PC-9 (cell line): ENCODE results near the gene LRMDA. TPM values are rescaled to one million over a fixed set of nuclear protein-coding genes. Genes with fewer than 3 reads are reported as not detected.

ENCODE experiments used
- BruUV-seq: library from RNA; stranded (reverse); fragments of 400-500 nt; replicated peaks from 2 replicates; lab custom pipeline; 2021; lab: Mats Ljungman, UMichigan
- CTCF ChIA-PET: fragments of 300-600 bp; sonication (Branson Sonifier 250); formaldehyde crosslinking; loops from one replicate; lab custom pipeline; 2022; ENCODE audit warnings: antibody characterized with exemption; lab: Charles Lee
- POLR2A ChIA-PET: fragments of 300-600 bp; sonication (Branson Sonifier 250); formaldehyde crosslinking; loops from one replicate; lab custom pipeline; 2022; ENCODE audit warnings: antibody characterized with exemption; ENCODE audit not compliant: unreplicated experiment; lab: Charles Lee
- DNase-seq, 2 experiments: peaks; one replicate each; pipeline versions ENCODE4 v3.0.0 to v3.0.0-alpha.2; 2015 to 2022; ENCODE audit warnings: mixed read lengths in 1 of 2
- H2AFZ ChIP-seq: fragments of 200-600 bp; sonication (generic); 2 replicates; pipeline ENCODE4 v1.8.1; 2017; ENCODE audit warnings: antibody characterized with exemption
- H3F3A ChIP-seq: fragments of 200-600 bp; sonication (generic); 2 replicates; pipeline ENCODE4 v1.8.1; 2017; ENCODE audit warnings: antibody characterized with exemption, mild to moderate bottlenecking, low read depth; ENCODE audit not compliant: insufficient read depth
- H3K27ac ChIP-seq: fragments of 200-600 bp; sonication (generic); 2 replicates; pipeline ENCODE4 v1.6.1; 2016; ENCODE audit warnings: mixed run types
- H3K27me3 ChIP-seq: fragments of 200-600 bp; sonication (generic); 2 replicates; pipeline ENCODE4 v1.6.1; 2016; ENCODE audit warnings: low read depth, mixed run types; ENCODE audit not compliant: insufficient read depth
- H3K36me3 ChIP-seq: fragments of 200-600 bp; sonication (generic); 2 replicates; pipeline ENCODE4 v1.6.1; 2016; ENCODE audit warnings: low read depth, mixed run types
- H3K4me1 ChIP-seq: fragments of 200-600 bp; sonication (generic); replicated peaks from 2 replicates; pipeline ENCODE4 v1.6.1; 2016; ENCODE audit warnings: mixed run types; ENCODE audit not compliant: insufficient read depth
- H3K4me2 ChIP-seq: fragments of 200-600 bp; sonication (generic); 2 replicates; pipeline ENCODE4 v1.6.1; 2017; ENCODE audit warnings: mixed run types
- H3K4me3 ChIP-seq: fragments of 200-600 bp; sonication (generic); 2 replicates; pipeline ENCODE4 v1.6.1; 2016; ENCODE audit warnings: mixed run types
- H3K79me2 ChIP-seq: fragments of 200-600 bp; sonication (generic); 2 replicates; pipeline ENCODE4 v1.6.1; 2017; ENCODE audit warnings: low read depth, mixed run types
- H3K9me2 ChIP-seq: fragments of 200-600 bp; sonication (generic); 2 replicates; pipeline ENCODE4 v1.8.1; 2017; ENCODE audit warnings: mild to moderate bottlenecking; ENCODE audit not compliant: insufficient read depth
- H3K9me3 ChIP-seq: fragments of 200-600 bp; sonication (generic); 2 replicates; pipeline ENCODE4 v1.8.1; 2016; ENCODE audit warnings: low read depth; ENCODE audit not compliant: insufficient read depth
- H4K20me1 ChIP-seq: fragments of 200-600 bp; sonication (generic); 2 replicates; pipeline ENCODE4 v1.8.1; 2017; ENCODE audit not compliant: insufficient read depth
- EZH2 ChIP-seq: fragments of 200-600 bp; sonication (generic); IDR thresholded peaks from 2 replicates; pipeline ENCODE4 v1.8.0; 2017; ENCODE audit warnings: antibody characterized with exemption, low read depth
- intact Hi-C: fragments of 100-400 bp; cut with micrococcal nuclease; formaldehyde crosslinking; loops from one replicate; pipeline ENCODE4 v1.10.0; 2022; ENCODE audit not compliant: unreplicated experiment
- total RNA-seq: library from RNA; stranded (reverse); gene quantifications from 2 replicates; pipeline ENCODE4 v1.2.3, GENCODE V29; 2021
- TF ChIP-seq, protein P1 (sequence below): fragments of 200-600 bp; sonication (generic); conservative IDR thresholded peaks from 2 replicates; pipeline ENCODE4 v1.6.1; 2017; ENCODE audit warnings: mixed run types, antibody characterized with exemption, mild to moderate bottlenecking, moderate library complexity

The LRMDA gene
- total RNA-seq, 1 experiment from 2014 or later = not detected

DNA sequence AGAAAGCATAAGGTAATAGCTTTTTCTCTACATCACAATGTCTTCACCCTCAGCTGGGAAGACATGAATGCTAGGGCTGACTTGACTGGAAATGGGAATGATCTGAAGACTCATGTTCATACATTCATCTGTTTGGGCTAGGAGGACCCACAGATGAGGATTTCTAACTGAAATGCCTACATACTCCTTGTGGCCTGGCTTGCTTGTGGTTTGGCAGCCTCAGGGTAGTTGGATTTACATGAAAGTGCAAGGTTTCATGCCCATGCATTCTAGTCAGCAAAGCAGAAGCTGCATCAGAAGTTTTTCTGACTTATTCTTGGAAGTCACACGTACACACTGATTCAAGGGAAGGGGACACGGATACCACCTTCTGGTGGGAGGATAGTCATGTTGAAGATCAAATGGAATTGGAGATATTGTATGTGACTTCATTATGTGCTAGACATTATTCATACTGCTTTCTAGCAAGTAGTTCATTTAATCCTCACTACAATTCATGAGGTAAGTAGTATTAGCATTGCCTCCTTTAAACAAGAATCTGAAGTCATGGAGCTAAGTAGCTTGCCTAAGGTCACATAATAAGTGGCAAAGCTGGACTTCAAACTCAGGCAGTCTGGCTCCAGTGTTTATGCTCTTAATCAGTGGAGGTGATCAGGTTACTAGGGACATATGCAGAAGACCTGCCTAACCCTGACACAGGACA lies 957.0 kb downstream of the LRMDA start:
- H3K27me3 ChIP-seq = no peaks in the 10 kb centered on the region
- H3K4me2 ChIP-seq = no peak overlapping the region
- TF ChIP-seq, protein P1, sequence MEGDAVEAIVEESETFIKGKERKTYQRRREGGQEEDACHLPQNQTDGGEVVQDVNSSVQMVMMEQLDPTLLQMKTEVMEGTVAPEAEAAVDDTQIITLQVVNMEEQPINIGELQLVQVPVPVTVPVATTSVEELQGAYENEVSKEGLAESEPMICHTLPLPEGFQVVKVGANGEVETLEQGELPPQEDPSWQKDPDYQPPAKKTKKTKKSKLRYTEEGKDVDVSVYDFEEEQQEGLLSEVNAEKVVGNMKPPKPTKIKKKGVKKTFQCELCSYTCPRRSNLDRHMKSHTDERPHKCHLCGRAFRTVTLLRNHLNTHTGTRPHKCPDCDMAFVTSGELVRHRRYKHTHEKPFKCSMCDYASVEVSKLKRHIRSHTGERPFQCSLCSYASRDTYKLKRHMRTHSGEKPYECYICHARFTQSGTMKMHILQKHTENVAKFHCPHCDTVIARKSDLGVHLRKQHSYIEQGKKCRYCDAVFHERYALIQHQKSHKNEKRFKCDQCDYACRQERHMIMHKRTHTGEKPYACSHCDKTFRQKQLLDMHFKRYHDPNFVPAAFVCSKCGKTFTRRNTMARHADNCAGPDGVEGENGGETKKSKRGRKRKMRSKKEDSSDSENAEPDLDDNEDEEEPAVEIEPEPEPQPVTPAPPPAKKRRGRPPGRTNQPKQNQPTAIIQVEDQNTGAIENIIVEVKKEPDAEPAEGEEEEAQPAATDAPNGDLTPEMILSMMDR = no peak
- TF ChIP-seq EZH2 = no peak
- DNase-seq = no peak
- BruUV-seq = no TSS peak
- no peaks in the 10 kb centered on the region for H3K9me3 ChIP-seq
- H2AFZ ChIP-seq = no peak overlapping the region
- ChIA-PET CTCF (no interaction called here), POLR2A (no interaction called here)
- no peaks in the 10 kb centered on the region for H3K4me1 ChIP-seq
- H3K4me3 ChIP-seq = no peak overlapping the region
- no peaks in the 10 kb centered on the region for H3F3A ChIP-seq
- no peaks in the 10 kb centered on the region for H3K9me2 ChIP-seq
- H3K79me2 ChIP-seq = no peaks in the 10 kb centered on the region
- intact Hi-C loops = no loop called here
- no peaks in the 10 kb centered on the region for H3K36me3 ChIP-seq
- H3K27ac ChIP-seq = no peak overlapping the region
- no peaks in the 10 kb centered on the region for H4K20me1 ChIP-seq

DNA sequence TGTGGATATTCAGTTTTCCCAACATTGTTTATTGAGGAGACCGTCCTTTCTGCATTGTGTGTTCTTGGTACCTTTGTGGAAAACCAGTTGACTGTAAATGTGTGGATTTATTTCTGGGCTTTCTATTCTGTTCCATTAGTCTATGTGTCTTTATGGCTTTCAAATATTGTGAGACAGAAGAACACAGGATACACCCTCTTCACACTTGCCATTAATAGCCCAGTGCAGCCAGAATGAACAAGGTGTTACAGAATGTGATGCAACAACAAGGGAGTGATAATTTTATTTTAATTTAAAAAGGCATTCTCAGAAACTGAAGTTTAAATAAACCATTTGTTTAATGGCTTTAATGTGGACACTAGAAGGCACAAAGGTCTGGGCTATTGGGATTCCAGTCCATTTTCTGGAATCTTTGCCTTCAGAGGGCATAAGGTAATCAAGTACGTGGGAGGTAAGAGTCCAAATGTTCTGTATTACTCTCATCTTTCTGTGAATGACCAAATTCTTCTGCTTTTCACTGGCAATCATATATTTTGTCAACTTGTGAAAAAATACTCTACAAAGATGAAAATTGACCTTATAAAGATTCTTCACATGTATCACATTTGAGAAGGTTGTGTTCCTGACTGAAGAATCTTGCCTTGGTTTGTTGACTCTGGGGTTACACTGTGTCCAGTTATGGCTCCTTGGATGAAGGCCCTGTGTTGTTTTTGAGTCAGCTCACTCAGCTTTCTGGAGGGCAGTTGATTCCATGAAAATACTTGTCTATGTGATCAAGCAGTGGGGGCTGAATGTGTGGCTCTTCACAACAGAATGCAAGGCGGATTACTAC lies 962.7 kb downstream of the LRMDA start:
- BruUV-seq = no TSS peak
- CTCF ChIA-PET = no interaction called here

DNA sequence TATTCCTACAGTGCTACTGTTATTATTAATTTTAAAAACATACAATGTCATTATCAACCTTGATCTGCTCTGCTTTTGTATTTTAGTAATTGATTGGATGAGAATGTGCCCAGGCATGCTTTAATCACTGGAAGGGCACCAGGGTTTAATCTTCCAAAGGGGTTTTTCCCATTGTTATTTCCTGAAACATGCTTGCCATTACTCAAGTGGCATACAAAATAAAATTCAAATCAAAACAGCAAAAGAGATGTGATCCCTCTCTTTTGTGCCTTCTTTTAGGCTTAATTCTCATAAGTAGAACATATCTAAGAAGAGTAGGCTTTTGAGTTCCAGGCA lies 963.3 kb downstream of the LRMDA start:
- no peak for DNase-seq
- no peak overlapping the region for H3K4me3 ChIP-seq
- intact Hi-C loops = no loop called here
- H2AFZ ChIP-seq = no peak overlapping the region
- ChIA-PET CTCF (no interaction called here), POLR2A (no interaction called here)
- no peak overlapping the region for H3K27ac ChIP-seq
- no peaks in the 10 kb centered on the region for H3K27me3 ChIP-seq
- no peaks in the 10 kb centered on the region for H3K4me1 ChIP-seq
- no peak for TF ChIP-seq EZH2
- TF ChIP-seq, protein P1 = no peak
- no peaks in the 10 kb centered on the region for H3F3A ChIP-seq
- H3K4me2 ChIP-seq = no peak overlapping the region
- no TSS peak for BruUV-seq
- no peaks in the 10 kb centered on the region for H4K20me1 ChIP-seq
- H3K36me3 ChIP-seq = no peaks in the 10 kb centered on the region
- no peaks in the 10 kb centered on the region for H3K9me3 ChIP-seq
- H3K79me2 ChIP-seq = no peaks in the 10 kb centered on the region
- H3K9me2 ChIP-seq = no peaks in the 10 kb centered on the region

More for the DNA sequence above, 962.7 kb downstream of the LRMDA start:
- H3K27ac ChIP-seq = no peak overlapping the region
- no peaks in the 10 kb centered on the region for H3K27me3 ChIP-seq
- H3K9me2 ChIP-seq = no peaks in the 10 kb centered on the region
- no peak overlapping the region for H3K4me2 ChIP-seq
- no peaks in the 10 kb centered on the region for H3K36me3 ChIP-seq
- intact Hi-C loops = no loop called here
- H2AFZ ChIP-seq = no peak overlapping the region
- POLR2A ChIA-PET = no interaction called here
- H3K4me3 ChIP-seq = no peak overlapping the region
- no peaks in the 10 kb centered on the region for H3F3A ChIP-seq
- no peaks in the 10 kb centered on the region for H3K9me3 ChIP-seq
- no peak for DNase-seq
- no peaks in the 10 kb centered on the region for H3K79me2 ChIP-seq
- H4K20me1 ChIP-seq = no peaks in the 10 kb centered on the region
- TF ChIP-seq EZH2 = no peak
- TF ChIP-seq, protein P1 = no peak
- H3K4me1 ChIP-seq = no peaks in the 10 kb centered on the region
